Duodenal mucosa (tissue), 2 donors: ENCODE data around the gene SEC14L3.

Source experiments
- H3K27ac ChIP-seq: one replicate; pipeline ENCODE4 v1.7.0; 2013; ENCODE audit warnings: low read depth, low read length
- H3K27me3 ChIP-seq, 2 donors: one replicate each; pipeline ENCODE4 v1.7.0; 2013; ENCODE audit warnings: low read length in 2 of 2, control low read depth in 1 of 2; ENCODE audit not compliant: insufficient read depth in 2 of 2, control insufficient read depth in 1 of 2
- H3K36me3 ChIP-seq, 2 donors: one replicate each; pipeline ENCODE4 v1.7.0; 2013; ENCODE audit warnings: low read length in 2 of 2, control low read depth in 1 of 2; ENCODE audit not compliant: insufficient read depth in 2 of 2, control insufficient read depth in 1 of 2
- H3K4me1 ChIP-seq, 2 donors: one replicate each; pipeline ENCODE4 v1.7.0; 2013; ENCODE audit warnings: low read length in 2 of 2, control low read depth in 1 of 2; ENCODE audit not compliant: insufficient read depth in 2 of 2, control insufficient read depth in 1 of 2
- H3K4me3 ChIP-seq, 2 donors: one replicate each; pipeline ENCODE4 v1.7.0; 2013; ENCODE audit warnings: low read length in 2 of 2, low read depth in 1 of 2
- H3K9ac ChIP-seq, 2 donors: one replicate each; pipeline ENCODE4 v1.7.0; 2013; ENCODE audit warnings: low read length in 2 of 2, low read depth in 1 of 2
- H3K9me3 ChIP-seq, 2 donors: one replicate each; pipeline ENCODE4 v1.7.0; 2013; ENCODE audit warnings: low read length in 2 of 2, control low read depth in 1 of 2; ENCODE audit not compliant: control insufficient read depth in 1 of 2

SEC14L3 gene

GRCh38 chr22:30506507-30506968, 34.7 kb upstream of the SEC14L3 start:
- Histone ChIP-seq H3K9ac (no peak overlapping the region), H3K27ac (no peak overlapping the region), H3K36me3 (no peaks in the 10 kb centered on the region), H3K4me1 (no peaks in the 10 kb centered on the region), H3K27me3 (peaks cover 6 to 24% of the 10 kb centered on the region in 2 donors), H3K4me3 (no peak overlapping the region), H3K9me3 (no peaks in the 10 kb centered on the region)

DNA sequence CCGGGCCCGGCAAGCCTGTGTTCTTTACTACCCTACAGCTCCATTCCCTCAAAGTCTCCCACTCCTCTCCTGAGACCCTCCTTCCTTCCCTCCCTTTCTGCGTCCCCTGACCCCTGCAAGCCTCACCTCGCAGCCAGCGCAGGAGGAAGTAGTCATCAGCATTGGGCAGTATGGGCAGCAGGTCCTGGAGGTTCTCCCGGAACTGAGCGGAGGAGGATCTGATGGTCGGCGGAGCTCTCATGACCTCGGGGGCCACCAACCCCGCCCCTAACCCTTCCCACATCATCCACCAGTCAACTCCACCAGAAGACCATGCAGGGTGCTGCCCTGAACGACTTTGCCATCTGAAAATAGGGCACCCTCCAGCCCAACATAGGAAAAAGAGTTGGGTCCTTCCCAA, 31.7 kb upstream of the SEC14L3 start:
- H3K9me3 ChIP-seq = no peaks in the 10 kb centered on the region
- H3K36me3 ChIP-seq = no peaks in the 10 kb centered on the region
- H3K9ac ChIP-seq = no peak overlapping the region
- H3K27me3 ChIP-seq = peaks cover 6 to 24% of the 10 kb centered on the region in 2 donors
- H3K4me3 ChIP-seq = no peak overlapping the region
- H3K27ac ChIP-seq = no peak overlapping the region
- H3K4me1 ChIP-seq = no peaks in the 10 kb centered on the region

- H3K27ac ChIP-seq = no peak overlapping the region
- H3K4me3 ChIP-seq = no peak overlapping the region
- H3K9ac ChIP-seq = no peak overlapping the region
- H3K27me3 ChIP-seq = peaks cover 6 to 24% of the 10 kb centered on the region in 2 donors
- no peaks in the 10 kb centered on the region for H3K4me1 ChIP-seq
- H3K36me3 ChIP-seq = no peaks in the 10 kb centered on the region
- no peaks in the 10 kb centered on the region for H3K9me3 ChIP-seq
Observed at GRCh38 chr22:30502911-30503310, 31.1 kb upstream of the SEC14L3 start.

DNA sequence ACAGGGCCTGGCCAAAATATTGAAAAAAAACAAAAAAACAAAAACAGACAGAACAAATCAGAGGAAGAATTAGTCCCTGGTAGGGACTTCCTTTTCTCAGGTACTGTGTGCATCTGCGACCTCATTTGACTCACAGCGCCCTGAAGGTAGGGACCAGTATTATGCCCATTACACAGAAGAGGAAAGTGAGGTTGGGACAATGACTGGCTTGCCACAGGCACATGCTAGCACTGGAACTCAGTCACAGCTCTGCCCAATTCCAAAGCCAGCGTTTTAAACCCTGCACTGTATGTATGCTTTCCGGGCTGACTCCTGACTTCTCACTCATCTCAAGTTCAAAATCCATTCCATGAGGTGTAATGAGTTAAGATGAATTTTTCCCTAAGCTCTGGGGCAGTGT, 30.3 kb upstream of the SEC14L3 start:
- Histone ChIP-seq H3K27me3 (peaks cover 6 to 24% of the 10 kb centered on the region in 2 donors), H3K36me3 (no peaks in the 10 kb centered on the region), H3K9ac (no peak overlapping the region), H3K4me1 (no peaks in the 10 kb centered on the region), H3K27ac (no peak overlapping the region), H3K9me3 (no peaks in the 10 kb centered on the region), H3K4me3 (no peak overlapping the region)

DNA sequence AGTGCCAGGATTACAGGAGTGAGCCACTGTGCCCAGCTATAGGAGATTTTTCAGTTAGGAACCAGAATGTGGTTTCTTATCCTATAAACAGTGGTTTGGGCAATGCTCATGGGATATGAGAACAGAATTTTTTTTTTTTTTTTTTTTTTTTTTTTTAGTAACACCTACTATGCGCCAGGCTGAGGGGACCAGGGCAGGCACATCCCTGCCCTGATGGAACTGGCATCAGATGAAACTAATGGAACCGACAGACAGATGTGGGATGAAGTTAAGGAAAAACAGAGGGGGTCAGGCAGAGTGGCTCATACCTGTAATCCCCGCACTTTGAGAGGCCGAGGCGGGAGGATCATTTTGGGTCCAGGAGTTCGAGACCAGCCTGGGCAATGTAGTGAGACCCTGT, 28.8 kb upstream of the SEC14L3 start:
- Histone ChIP-seq H3K4me1 (no peaks in the 10 kb centered on the region), H3K27me3 (peaks cover 6 to 19% of the 10 kb centered on the region in 2 donors), H3K4me3 (no peak overlapping the region)

GRCh38 chr22:30497466-30498150, 25.8 kb upstream of the SEC14L3 start:
- Histone ChIP-seq H3K4me1 (no peaks in the 10 kb centered on the region), H3K27ac (no peak overlapping the region), H3K4me3 (no peak overlapping the region), H3K36me3 (no peaks in the 10 kb centered on the region), H3K9ac (no peak overlapping the region), H3K27me3 (peaks cover 0 to 5% of the 10 kb centered on the region in 2 donors), H3K9me3 (no peaks in the 10 kb centered on the region)

More for the DNA sequence above, 28.8 kb upstream of the SEC14L3 start:
- no peaks in the 10 kb centered on the region for H3K9me3 ChIP-seq
- no peak overlapping the region for H3K27ac ChIP-seq
- H3K36me3 ChIP-seq = no peaks in the 10 kb centered on the region
- no peak overlapping the region for H3K9ac ChIP-seq

GRCh38 chr22:30495041-30495784, 23.4 kb upstream of the SEC14L3 start:
- H3K9me3 ChIP-seq = no peaks in the 10 kb centered on the region
- no peak overlapping the region for H3K4me3 ChIP-seq
- H3K9ac ChIP-seq = no peak overlapping the region
- H3K27ac ChIP-seq = no peak overlapping the region
- H3K4me1 ChIP-seq = no peaks in the 10 kb centered on the region
- H3K36me3 ChIP-seq = no peaks in the 10 kb centered on the region
- no peaks in the 10 kb centered on the region for H3K27me3 ChIP-seq

GRCh38 chr22:30492144-30492543, 20.3 kb upstream of the SEC14L3 start:
- Histone ChIP-seq H3K9ac (no peak overlapping the region), H3K9me3 (no peaks in the 10 kb centered on the region), H3K27ac (no peak overlapping the region), H3K27me3 (no peaks in the 10 kb centered on the region), H3K4me1 (no peaks in the 10 kb centered on the region), H3K36me3 (no peaks in the 10 kb centered on the region), H3K4me3 (no peak overlapping the region)

DNA sequence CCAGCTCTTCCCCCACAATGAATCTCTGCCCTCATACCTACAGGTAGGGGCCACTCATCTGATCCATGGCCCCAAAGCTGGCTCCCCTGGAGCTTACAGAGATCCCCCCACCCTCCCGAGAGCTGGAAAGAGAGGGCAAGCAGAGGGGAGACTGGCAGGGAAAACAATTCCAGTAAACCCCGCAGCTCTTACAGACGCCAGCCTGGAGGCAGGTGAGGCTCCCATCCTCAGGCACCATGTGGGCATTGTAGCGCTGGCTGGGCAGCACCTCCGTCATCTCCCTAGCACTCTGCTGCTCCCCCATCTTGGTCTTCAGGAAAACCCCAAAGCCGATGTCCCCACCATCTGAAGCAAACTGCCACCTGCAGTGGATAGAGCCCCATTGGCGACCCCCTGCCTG, 19.6 kb upstream of the SEC14L3 start:
- Histone ChIP-seq H3K4me1 (peaks cover 0 to 4% of the 10 kb centered on the region in 2 donors), H3K27ac (no peak overlapping the region), H3K27me3 (no peaks in the 10 kb centered on the region), H3K4me3 (no peak overlapping the region), H3K36me3 (no peaks in the 10 kb centered on the region), H3K9ac (no peak overlapping the region), H3K9me3 (no peaks in the 10 kb centered on the region)

GRCh38 chr22:30490399-30490798, 18.6 kb upstream of the SEC14L3 start:
- Histone ChIP-seq H3K9ac (no peak overlapping the region), H3K27ac (no peak overlapping the region), H3K4me1 (peaks cover 0 to 4% of the 10 kb centered on the region in 2 donors), H3K4me3 (no peak overlapping the region), H3K36me3 (no peaks in the 10 kb centered on the region), H3K27me3 (no peaks in the 10 kb centered on the region), H3K9me3 (no peaks in the 10 kb centered on the region)
